ENCODE data around the gene PIGN.

PIGN gene

DNA sequence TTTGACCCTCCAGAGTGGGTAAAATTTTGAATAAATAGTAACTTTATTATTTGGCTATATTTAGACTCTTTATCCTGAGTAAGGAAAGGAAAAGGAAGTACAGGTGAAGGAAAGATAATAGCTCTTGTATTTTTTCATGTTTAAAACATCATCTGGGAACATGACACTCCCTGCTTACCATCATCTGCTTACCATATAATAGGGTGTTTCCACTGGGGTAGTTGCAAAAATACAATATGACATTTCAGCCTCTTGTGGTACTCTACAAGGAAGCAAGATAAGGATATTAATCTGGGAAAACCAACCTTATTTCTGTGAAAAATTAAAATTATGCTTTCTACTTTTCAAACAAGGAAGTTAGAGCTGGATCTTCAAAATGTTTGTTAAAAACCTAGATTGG lies 10.1 kb upstream of the PIGN start:
- H3K27ac ChIP-seq: no peak overlapping the region
- TF ChIP-seq CTCF (conservative IDR thresholded peaks at IDR 0.05): no peak

GRCh38 chr18:62196079-62196478 lies 9.2 kb upstream of the PIGN start:
- TF ChIP-seq CTCF (conservative IDR thresholded peaks at IDR 0.05): no peak
- H3K27ac ChIP-seq: no peak overlapping the region

DNA sequence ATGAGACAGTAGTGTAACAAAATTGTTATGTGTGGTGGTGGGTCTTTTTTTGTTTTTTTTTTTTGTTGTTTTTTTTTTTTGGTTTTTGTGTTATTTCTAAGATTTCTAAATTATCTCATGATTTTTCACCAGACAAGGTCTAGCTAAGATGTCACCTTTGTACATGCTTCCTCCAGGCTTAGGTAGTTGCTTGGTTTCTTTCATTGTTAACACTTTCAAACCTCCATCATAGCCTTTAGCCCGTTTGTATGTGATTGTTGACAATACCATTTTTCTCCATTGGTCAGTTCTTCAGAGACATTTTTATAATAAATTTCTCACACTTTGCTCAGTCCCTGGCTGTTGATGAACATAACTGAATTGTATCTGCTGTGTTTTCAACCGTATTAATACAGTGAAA lies 2.4 kb upstream of the PIGN start:
- peak overlapping the region; percentile 90 for H3K27ac ChIP-seq
- TF ChIP-seq CTCF (conservative IDR thresholded peaks at IDR 0.05): no peak

DNA sequence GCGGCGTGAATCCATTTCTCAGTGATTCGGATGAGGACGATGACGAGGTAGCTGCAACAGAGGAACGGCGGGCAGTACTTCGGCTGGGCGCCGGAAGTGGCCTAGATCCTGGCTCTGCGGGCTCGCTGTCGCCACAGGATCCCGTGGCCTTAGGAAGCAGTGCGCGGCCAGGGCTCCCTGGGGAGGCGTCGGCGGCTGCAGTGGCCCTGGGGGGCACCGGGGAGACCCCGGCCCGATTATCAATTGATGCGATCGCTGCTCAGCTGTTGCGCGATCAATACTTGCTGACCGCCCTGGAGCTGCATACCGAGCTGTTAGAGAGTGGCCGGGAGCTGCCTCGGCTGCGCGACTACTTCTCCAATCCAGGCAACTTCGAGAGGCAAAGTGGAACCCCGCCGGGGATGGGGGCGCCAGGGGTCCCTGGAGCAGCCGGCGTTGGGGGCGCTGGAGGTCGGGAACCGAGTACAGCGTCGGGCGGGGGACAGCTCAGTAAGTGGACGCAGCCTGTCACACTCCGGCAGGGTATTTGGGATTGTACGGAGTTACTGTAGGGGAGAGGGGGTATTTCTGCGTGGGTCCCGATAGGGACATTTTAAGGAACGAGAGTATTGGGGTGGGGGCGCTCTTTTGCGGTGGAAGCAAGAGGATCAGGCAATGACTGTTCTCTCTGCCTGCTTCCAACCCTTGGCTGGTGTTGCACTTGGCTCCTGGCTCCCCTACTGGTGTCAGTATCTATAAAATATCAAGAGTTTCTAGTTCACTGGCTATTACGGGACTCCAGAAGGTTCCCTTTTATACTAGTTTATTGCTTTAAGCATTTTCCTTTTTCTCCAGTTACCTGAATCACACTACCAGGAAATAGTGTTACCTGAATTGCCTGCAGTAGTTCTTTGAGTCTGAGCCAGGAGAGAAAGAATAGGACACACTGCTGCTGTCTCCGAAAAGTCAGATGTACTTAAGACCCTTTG lies 971 bp upstream of the PIGN start:
- peak; percentile 32; the same call in 1 of the 2 replicates for TF ChIP-seq CTCF (conservative IDR thresholded peaks at IDR 0.05)
- peak overlapping the region; percentile 90 for H3K27ac ChIP-seq

- TF ChIP-seq CTCF (conservative IDR thresholded peaks at IDR 0.05): no peak
- peak overlapping the region; percentile 90 for H3K27ac ChIP-seq
Measured at GRCh38 chr18:62186499-62186773, 420 bp downstream of the PIGN start.

DNA sequence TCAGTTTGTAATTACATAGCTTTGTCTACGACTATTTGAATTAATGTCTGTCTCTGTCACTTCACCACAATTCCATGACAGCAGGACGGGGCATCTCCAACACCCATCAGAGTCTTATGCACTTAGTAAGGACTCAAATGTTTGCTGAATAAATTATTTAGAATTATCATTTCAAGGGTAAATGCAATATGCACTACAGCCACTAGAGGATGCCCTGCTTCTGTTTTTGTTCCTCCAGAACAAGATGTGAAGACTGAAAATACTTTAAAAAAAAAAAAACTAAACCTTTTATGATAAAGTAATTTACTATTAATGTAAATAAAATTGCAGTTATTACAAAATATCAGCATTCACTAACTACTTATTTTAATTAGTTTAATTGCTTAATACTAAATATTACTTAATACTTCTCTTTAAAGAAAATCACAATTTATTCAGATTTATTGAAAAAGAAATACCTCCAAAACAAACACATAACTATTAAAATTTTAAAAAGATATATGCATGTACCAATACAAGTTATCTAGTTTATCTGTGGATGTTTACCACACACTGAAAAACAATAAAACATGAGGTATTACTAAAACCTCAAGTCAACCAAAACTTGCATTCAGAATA lies 3.2 kb downstream of the PIGN start:
- peak; percentile 98 for TF ChIP-seq CTCF (conservative IDR thresholded peaks at IDR 0.05)
- no peak overlapping the region for H3K27ac ChIP-seq

- H3K27ac ChIP-seq: no peak overlapping the region
- peak; percentile 20 for TF ChIP-seq CTCF (conservative IDR thresholded peaks at IDR 0.05)
Measured at GRCh38 chr18:62182220-62182619, 4.6 kb downstream of the PIGN start.

All from VCaP (cell line).